H1 (cell line): ENCODE data around the gene OPN3. TPM values are rescaled to one million over a fixed set of nuclear protein-coding genes. Genes with fewer than 3 reads are reported as not detected.

Source experiments
- CTBP2 ChIP-seq: IDR thresholded peaks from 2 replicates; pipeline ENCODE4 v1.7.0; 2011; ENCODE audit warnings: borderline replicate concordance, mild to moderate bottlenecking, moderate library complexity, mixed read lengths, low read length; ENCODE audit not compliant: insufficient read depth, insufficient read length
- POLR2AphosphoS5 ChIP-seq: IDR thresholded peaks from 2 replicates; pipeline ENCODE4 v1.6.1; 2011; ENCODE audit warnings: low read depth, low read length
- SUZ12 ChIP-seq: fragments of 200-600 bp; sonication (generic); IDR thresholded peaks from 2 replicates; pipeline ENCODE4 v1.6.1; 2012; ENCODE audit warnings: mild to moderate bottlenecking, inconsistent platforms, low read length, moderate library complexity, mixed read lengths
- TAF1 ChIP-seq: IDR thresholded peaks from 2 replicates; pipeline ENCODE4 v1.6.1; 2011; ENCODE audit warnings: mild to moderate bottlenecking, low read depth, low read length
- polyA plus RNA-seq, 7 experiments: library from polyadenylated mRNA; depleted of rRNA in 3 of 7; stranded (reverse) in 5 of 7; unstranded in 2 of 7; fragments of >200 nt in 5 of 7; fragments of 200-250 nt in 2 of 7; gene quantifications; 1 replicate in 5 of 7; 2 replicates in 1 of 7; 4 replicates in 1 of 7; pipeline versions ENCODE4 v1.2.1 to v1.2.3, GENCODE V29; 2011 to 2013; ENCODE audit warnings: missing spikeins in 2 of 7, mixed read lengths in 2 of 7
- total RNA-seq: library from RNA; stranded (reverse); fragmentation: NEBNext Ultra II Directional; extraction: Animal tissue kit (Norgen Biotek cat#: 25700); gene quantifications from 2 replicates; pipeline ENCODE4 v1.2.1, GENCODE V29; 2021

The OPN3 gene
- total and polyA plus RNA-seq, 2 of the 8 experiments (the other 6 are each of a cell fraction or from before 2014, with no cell fraction given), result 8.8 to 19.4 TPM

GRCh38 chr1:241622669-241623068 lies 17.5 kb downstream of the OPN3 start (continued):
- TF ChIP-seq CTBP2 (no peak), TAF1 (no peak), POLR2AphosphoS5 (no peak), SUZ12 (no peak)
